ENCODE data around the gene ERVK3-1.
"Not testable (repeated sequence)": the region's sequence is repeated elsewhere in the genome, so short reads cannot be mapped to it uniquely, and the experiment has no call there.

ERVK3-1 gene

DNA sequence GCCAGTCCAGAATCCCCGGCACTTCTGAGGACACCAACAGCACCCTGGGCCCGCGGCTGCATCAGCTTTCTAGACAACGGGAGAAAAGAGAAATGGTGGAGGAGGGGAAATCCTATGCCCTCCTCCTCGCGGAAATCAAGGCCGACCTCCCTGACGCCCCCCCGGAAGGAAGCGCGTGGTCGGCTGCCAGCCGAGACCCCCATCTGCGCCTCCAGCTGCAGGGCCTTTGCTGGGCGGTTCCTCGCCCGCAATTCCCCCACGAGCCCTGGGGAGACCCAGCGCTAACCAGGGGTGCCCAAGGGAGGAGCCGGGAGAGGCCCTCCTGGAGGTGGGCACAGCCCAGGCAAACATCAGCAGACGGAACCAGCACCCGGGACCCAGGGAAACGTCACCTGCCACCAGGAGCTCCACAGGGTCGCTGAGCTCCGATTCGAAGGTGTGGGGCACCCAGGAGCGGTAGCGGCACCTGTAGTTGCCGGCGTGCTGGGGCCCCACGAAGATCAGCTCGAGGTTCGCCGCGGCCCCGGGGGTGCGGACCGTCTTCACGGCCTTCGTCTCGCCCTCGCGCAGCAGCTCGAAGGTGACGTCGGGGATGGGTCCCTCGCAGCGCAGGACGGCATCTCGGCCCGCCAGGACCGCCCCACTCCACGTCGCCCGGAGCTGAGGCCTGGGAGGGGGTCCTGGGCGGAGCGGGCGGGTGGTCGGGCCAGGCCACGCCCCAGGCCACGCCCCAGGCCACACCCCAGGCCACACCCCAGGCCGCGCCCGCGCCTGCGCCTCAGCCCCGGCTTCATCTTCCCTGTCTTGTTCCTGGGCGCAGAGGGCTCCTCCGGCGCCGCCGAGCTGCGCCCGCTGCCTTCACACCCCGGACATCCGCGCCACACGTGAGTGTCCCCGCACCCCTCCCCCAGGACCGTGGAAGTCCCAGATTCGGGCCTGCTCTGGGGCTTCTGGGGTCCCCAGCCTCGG, 42.1 kb downstream of the ERVK3-1 start:
- DNase-seq (ENCODE audit: low read depth), result peak; percentile 76

DNA sequence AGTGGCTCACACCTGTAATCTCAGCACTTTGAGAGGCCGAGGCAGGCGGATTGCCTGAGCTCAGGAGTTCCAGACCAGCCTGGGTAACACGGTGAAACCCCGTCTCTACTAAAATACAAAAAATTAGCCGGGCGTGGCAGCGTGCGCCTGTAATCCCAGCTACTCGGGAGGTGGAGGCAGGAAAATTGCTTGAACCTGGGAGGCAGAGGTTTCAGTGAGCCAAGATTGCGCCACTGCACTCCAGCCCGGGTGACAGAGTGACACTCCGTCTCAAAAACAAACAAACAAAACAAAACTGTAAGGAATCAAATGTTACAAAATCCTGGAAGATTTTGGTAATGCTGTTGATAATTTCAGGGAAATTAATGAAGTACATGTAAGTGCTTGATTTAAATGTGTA, 42.9 kb downstream of the ERVK3-1 start:
- not testable (repeated sequence) for DNase-seq (ENCODE audit: low read depth)

DNA sequence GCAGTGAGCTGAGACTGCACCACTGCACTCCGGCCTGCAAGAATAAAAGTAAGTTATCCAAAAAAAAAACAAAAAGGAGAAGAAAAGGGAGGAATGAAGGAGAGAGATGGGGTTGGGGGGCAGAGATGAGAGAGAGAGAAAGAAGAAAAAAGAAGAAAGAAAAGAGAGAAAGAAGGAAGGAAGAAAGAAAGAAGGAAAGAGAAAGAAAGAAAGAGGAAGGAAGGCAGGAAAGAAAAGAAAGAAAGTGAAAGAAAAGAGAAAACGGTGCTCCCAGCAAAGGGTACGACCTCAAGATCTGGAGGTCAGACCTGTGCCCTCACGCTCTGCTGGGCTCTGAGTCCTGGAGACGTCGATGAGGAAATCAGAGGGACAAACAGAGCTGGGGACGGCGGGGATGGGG, 44.4 kb downstream of the ERVK3-1 start:
- no peak for DNase-seq (ENCODE audit: low read depth)

DNA sequence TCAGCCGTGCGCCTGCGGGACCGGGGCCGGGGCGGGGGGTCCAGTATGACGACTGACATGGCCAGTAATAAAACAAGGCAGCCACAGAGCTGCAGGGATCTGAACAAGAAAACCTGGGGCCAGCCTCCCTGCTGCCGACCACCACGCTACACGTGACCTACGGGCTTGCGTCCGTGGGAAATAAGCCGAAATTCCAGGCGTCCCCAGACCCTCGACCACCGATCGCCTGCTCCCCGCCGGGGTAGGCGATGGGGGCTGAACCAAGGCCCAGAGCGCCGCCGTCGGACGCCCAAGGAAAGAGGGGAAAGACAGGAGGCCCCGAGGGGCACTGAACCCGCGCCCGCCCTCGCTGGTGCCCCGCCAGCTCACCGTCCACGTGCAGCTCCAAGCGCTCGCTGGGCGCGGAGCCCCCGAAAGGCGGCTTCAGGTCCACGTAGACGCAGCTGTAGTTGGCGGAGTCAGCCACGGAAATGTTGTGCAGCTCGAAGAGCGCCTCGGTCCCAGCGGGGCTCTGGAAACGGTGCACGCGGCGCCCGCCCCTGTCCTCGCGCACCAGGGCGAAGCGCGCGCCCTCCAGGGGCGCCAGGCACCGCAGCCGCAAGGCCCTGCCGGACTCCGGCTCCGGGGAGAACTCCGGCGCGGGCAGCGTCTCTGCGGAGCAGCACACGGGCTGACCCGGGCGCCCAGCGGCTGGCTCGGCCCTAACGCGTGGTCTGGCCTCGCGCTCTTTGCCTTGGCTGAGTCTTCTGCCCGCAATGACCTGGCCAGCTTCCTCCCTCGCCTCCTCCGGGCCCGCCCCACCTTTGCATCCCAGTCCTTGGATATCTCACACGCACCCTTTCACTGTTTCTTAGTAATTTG, 45.1 kb downstream of the ERVK3-1 start:
- no peak for DNase-seq (ENCODE audit: low read depth)

DNA sequence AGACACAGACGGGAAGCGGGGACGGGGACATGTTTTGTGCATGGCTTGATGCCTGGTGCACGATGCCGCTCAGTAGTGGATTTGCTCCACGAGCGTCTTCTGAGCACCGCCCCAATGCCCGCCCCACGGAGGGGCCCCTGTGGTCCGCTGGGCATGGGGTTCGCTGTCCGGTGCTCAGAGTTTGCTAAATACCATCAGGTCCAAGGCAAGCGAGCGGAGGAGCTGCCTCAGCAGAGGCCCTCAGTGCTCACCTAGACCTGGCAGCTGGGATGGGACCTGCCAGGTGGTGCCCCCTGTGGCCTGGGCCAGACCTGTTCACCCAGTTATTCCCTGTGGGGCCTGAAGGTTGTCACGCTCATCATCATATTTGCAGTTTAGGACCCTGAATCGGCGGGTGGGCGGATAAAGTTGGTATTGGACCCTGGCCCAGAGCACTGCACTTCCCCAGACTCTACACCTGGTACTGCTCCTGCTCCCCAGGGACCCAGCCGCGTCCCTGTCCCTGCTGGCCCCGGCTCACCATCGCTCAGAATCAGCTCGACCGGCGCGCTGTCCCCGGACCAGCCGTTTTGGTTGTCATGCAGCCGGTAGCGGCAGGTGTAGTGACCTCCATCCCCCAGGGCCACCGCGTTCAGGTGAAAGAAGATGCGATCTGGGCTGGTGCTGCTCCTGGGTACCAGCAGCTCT, 45.8 kb downstream of the ERVK3-1 start:
- no peak for DNase-seq (ENCODE audit: low read depth)

DNA sequence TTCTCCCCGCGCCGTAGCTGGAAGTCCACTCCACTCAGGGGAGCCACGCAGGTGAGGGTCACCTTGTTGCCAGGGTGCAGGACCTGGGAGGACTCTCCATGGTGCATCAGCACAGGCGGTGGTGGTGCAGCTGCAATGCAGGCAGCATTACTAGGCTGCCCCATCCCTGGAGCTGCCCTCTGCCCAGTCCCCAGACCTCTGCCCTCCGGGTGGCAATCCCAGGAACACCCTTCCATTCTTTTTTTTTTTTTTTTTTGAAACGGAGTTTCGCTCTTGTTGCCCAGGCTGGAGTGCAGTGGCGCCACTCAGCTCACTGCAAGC, 46.3 kb downstream of the ERVK3-1 start:
- DNase-seq (ENCODE audit: low read depth), result no peak

DNA sequence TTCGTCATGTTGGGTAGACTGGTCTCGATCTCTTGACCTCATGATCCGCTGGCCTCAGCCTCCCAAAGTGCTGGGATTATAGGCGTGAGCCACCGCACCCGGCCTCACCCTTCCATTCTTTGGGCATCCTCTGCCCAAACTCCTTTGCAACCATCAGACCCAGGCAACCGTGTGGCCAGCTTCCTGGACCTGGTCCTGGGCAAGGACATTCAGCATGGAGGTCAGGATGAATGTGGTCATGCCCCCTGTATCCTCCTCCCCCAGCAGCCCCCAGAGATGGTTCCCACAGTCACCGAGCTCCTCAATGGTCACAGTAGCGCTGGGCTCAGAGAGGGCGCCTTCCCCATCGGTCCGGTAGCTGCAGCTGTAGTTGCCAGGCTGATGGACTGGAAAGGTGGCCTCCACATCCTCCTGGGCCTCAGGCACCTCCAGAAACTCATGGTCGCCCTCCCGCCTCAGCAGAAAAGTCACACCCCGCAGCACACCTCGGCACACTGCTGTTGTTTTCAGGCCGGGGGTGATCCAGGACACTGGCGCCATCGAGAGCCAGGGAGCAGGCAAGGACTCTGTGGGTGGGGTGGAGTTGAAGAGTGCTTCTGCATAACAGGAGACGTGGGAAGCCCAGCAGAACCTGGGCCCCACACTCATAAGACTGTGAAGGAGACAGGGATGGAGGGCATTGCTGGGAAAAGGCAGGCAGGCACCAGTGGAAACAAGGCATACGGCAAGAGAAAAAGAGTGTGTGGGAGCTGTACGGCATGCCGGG, 47.0 kb downstream of the ERVK3-1 start:
- DNase-seq (ENCODE audit: low read depth), result no peak

DNA sequence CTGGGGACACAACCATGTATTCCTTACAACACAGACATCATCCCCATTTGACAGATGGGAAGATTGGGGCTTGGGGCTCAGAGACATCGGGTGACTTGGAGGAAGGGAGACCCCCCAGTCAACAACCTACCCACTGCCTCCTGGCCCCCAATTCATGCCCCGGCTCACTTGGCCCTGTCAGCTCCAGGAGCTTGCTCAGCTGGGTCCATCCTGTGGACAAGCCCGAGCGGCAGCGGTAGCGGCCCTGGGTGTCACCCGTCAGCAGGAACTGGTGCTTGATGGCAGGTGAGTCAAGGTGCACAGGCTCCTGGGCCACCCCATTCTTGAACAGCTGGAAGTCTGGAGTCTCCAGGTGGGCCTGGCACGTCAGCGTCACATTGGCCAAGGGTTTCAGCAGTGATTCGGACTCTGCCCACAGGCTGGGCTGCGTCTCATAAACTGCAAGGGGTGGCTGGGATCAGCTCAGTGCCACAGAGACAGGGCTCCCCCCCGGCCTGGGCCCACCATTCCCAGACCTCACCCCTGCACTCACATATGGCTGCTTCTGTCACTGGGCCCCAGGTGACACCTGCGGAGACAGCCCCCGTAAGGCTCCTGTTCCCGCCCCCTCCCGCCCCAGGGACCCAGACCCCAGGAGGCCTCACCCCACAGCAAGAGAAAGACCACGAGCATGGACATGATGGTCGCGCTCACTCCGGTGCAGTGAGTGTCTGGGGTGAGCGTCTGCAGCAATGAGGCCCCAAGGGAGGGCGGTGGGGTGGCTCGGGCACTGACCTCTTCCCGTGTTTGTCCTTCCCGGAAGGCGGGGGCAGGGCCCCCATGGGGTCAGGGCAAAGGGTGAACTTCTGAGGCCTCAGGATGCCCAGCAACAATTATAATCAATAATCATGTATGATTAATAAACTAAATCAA, 47.8 kb downstream of the ERVK3-1 start, which contains the start of gene A1BG:
Gene A1BG, minus strand, starts transcription at position 733 of the 912 bp plus-strand sequence. Its CDS starts 55 bp downstream, at position 678.
- DNase-seq (ENCODE audit: low read depth), result no peak

DNA sequence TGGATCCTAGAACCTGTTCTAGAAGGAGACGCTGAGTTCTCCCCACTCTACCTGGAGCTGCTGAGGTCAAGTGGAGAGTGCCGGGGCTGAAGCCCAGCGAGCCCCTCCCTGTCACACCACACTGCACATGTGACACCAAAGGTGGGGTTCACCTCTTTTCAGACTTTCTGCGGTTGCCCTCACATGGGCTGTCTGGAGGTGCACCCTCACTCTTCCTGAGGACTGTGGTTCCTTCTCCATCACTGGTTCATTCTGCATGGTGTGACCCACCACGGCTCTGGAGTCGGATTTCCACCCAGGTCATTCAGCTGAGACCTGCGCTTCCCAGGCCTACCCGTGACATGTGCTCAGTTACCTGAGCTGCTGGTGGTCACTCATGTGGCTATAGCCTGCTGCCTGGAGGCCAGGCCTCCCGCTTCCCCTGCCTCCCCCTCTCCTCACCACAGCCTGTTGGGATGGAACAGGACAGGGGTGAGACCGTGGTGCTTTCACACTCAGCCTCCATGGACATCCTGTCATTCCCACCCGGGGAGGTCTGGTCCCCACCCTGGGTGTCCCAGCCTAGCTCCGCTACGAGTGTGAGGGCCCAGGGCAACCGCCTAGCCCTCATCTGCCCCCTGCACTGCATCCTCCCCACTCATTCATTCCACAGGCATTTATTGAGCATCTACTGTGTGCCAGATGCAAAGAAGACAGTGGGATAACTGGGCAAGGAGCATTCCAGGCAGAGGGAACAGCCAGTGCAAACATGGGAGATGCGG, 48.7 kb downstream of the ERVK3-1 start:
- no peak for DNase-seq (ENCODE audit: low read depth)

DNA sequence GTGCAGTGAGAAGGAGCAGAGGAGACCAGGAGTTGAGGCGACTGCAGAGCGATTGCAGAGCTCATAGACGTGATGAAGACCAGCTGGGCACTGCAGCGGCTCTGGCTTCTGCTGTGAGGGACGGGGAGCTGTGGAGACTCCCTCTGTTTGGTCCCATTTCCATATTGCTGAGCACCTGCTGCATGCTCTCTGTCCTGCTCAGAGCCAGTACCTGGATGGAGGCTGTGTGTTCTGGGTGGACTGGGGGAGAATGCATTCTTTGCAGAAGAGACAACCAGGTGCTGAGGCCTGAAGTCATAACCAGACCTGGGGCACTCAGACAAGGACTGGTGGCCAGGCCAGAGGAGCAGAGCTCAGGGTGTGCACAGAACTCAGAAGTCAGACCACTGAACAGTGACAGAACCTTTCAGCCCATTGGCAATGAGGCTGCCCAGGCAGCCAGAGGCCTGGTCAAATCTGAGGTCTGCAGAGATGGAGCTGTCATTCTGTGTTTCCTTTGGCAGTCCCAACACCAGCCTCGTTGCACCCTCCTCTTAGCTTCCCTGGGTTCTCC, 49.4 kb downstream of the ERVK3-1 start:
- DNase-seq (ENCODE audit: low read depth), result no peak

DNA sequence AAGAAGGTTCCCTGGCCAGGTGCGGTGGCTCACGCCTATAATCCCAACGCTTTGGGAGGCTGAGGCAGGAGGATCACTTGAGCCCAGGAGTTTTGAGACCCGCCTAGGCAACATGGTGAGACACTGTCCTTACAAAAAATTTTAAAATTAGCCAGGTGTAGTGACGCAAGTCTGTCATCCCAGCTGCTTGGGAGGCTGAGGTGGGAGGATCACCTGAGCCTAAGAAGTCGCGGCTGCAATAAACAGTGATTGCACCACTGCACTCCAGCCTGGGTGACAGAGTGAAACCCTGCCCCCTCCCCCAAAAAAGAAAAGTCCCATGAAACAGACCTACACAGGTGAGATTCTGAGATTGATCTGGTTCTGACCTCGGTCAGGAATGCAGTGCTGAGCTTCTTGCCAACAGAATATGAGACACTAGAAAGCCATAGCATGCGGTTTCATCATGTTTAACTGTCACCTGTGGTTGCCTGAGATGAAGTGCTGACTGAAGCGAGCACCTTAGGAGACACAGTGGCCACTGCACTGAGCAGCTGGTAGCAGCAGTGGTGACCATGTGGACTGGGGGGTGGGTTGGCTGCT, 50.1 kb downstream of the ERVK3-1 start:
- DNase-seq (ENCODE audit: low read depth), result no peak

DNA sequence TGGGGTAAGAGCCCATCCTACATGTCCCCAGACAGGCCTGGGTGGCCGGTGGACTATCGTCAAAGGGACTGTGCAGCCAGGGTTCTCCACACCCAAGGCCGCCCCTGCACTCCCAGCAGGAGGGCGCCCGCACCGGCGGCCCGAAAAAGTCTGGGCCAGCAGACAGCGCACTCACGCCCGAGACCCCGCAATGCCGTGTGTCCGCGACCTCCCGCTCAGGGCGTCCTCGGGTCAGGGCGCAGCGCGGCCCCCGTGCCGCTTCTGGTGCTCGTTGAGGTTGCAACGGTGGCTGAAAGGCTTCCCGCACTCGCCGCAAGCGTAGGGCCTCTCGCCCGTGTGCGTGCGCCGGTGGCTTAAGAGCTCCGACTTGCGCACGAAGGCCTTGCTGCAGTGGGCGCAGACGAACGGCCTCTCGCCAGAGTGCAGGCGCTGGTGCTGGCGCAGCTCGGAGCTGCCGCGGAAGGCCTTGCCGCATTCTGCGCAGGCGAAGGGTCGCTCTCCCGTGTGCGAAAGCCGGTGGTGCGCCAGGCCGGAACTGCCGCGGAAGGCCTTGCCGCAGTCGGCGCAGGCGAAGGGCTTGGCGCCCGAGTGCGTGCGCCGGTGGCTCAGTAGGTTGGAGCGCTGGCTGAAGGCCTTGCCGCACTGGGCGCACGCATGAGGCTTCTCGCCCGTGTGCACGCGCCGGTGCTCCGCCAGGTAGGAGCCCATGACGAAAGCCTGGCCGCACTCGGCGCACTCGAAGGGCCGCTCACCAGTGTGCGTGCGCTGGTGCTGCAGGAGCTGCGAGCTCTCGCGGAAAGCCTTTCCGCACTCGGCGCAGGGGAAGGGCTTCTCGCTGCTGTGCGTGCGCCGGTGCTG, 51.0 kb downstream of the ERVK3-1 start:
- DNase-seq (ENCODE audit: low read depth), result no peak

DNA sequence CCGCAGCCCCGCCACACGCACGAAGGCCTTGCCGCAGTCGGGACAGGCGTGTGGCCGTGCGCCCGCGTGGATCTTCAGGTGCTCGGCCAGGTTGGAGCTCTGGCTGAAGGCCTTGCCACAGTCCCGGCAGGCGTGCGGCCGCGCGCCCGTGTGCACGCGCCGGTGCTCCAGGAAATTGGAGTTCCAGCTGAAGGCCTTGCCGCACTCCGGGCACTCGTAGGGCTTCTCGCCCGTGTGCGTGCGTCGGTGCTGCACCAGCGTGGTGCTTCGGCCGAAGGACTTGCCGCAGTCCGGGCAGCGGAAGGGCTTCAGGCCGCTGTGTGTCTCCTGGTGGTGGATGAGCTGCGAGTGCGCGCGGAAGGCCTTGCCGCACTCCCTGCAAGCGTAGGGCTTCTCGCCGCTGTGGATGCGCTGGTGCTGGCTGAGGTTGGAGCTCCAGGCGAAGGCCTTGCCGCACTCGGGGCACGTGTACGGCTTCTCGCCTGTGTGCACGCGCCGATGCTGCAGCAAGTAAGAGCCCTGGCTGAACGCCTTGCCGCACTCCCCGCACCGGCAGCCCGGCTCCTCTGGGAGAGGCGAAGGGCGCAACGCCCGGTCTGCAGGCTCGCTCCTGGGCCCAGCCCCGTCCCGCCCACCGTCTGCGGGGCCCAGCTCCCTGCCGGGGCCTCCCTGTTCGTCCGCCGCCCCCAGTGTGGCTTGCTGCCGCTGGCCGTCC, 51.7 kb downstream of the ERVK3-1 start:
- no peak for DNase-seq (ENCODE audit: low read depth)

DNA sequence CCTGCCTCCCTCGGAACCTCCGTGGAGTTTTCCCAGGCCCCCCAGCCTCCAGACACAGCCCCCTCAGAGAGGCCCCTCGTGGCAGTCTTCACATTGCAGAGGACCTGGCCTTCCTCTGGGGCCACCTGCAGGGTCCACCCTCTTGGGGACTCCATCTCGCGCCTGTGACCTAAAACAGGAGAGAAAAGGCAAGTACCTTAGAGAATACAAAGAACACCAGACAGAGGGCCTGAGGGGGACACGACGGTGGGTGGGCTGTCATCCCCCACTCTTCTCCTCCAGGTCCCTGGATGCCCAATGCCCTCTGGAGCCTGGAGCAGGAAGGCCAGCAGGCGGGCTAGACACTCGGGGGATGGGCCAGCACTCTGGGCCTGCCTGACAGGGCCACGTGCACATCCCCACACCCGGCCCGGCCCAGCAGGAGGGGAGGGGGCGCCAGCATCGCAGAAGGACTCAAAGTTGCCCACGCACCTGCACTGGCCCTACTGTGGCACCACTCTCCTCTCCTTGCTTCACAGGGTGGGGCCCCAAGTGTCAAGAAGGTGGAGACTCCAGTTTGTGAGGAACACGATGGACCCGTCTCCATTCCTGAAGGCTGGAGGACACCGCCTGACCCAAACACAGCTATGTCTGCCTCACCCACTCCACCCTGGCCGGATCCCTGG, 52.4 kb downstream of the ERVK3-1 start:
- DNase-seq (ENCODE audit: low read depth), result no peak

DNA sequence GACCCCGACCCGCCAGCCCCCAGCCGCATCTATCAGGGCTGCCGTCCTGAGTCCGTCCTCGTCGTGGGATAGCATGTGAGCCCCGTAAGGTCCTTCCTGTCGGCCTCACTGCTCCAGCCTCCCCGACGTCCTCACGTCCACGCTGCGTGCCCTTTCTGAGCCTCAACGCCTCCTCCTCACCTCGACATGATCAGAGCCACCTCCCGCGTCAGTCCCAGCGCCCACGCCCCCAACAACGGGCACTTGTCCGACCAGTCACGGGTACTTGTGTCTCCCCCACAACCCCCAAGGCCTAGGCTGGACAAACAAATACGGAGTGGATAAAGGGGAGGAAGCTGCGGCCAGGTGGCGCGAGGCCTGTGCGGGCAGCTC, 56.7 kb downstream of the ERVK3-1 start:
- DNase-seq (ENCODE audit: low read depth), result peak; percentile 54

DNA sequence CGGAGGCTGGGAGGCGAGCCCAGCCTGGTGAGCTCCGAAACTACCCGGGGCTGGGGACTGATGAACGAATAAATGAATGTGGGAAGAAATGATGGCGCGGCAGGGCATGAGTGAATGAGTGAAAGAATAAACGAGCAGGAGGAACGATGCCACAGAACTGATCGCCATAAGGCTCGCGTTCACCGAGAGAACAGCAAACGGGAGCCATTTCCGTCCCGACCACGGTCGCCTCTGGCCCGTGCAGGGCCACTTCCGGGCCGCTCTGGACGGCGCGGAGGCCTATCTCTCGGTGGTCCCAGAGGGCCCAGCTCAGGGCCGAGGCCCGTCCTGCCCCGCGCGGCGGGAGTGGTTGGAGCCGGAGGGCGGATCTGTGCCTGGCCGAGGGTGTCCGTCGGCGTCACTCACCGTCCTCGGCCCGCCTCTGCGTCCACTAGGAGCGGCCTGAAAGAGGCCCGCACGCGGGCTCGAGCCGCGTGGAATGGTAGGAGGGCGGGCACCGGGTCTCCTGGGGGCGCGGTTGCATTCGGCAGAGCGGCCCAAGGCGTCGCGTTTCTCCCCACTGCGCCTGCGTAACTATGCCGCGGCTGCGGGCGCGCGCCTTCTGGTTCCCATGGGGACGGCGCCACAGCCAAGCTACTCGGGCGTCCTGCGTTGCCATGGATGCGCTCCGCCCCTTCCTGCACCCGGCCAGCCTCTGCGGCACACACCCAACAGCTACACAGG, 57.3 kb downstream of the ERVK3-1 start, which contains the start of gene ZNF497:
Gene ZNF497, minus strand, starts transcription at position 480 of the 723 bp plus-strand sequence. CDS start 5,116 bp downstream, outside the sequence.
- peak; percentile 91 for DNase-seq (ENCODE audit: low read depth)

All from ELR (cell line).